HepG2 (cell line): ENCODE measurements around the gene ATL2. TPM values are rescaled to one million over a fixed set of nuclear protein-coding genes. Genes with fewer than 3 reads are reported as not detected.

ENCODE experiments used
- AGO2 ChIP-seq: fragments of 200-400 bp; formaldehyde crosslinking; optimal IDR thresholded peaks from 2 replicates; pipeline ENCODE3; 2017; ENCODE audit warnings: mild to moderate bottlenecking, low read depth, low read length, moderate library complexity
- CBFB ChIP-seq: sonication (generic); formaldehyde crosslinking; IDR thresholded peaks from 2 replicates; pipeline ENCODE4 v1.4.0; 2020; ENCODE audit warnings: missing genetic modification reagents
- ELF3 ChIP-seq: IDR thresholded peaks from 2 replicates; pipeline ENCODE4 v1.6.1; 2016; ENCODE audit warnings: missing genetic modification reagents, missing compliant biosample characterization
- EP300 ChIP-seq, 3 experiments: sonication (generic) in 1 of 3; formaldehyde crosslinking in 1 of 3; IDR thresholded peaks; 2 replicates each; pipeline versions ENCODE4 v1.5.1 to v1.6.1; 2011 to 2020; ENCODE audit warnings: low read depth in 2 of 3, low read length in 2 of 3, borderline replicate concordance in 1 of 3, improper control_type of control experiment in 1 of 3, mild to moderate bottlenecking in 1 of 3, missing genetic modification reagents in 1 of 3, moderate library complexity in 1 of 3
- GABPB1 ChIP-seq: IDR thresholded peaks from 2 replicates; pipeline ENCODE4 v1.6.1; 2016; ENCODE audit warnings: mild to moderate bottlenecking, missing genetic modification reagents, moderate library complexity, missing compliant biosample characterization
- HCFC1 ChIP-seq: fragments of 150-350 bp; IDR thresholded peaks from 2 replicates; pipeline ENCODE4 v1.6.1; 2014; ENCODE audit warnings: low read depth, low read length
- NR3C1 ChIP-seq: sonication (generic); formaldehyde crosslinking; IDR thresholded peaks from 2 replicates; pipeline ENCODE4 v1.4.0; 2020; ENCODE audit warnings: missing genetic modification reagents
- NRL ChIP-seq: sonication (generic); formaldehyde crosslinking; IDR thresholded peaks from 2 replicates; pipeline ENCODE4 v1.5.0; 2020; ENCODE audit warnings: missing genetic modification reagents, mild to moderate bottlenecking, moderate library complexity, borderline replicate concordance
- SCMH1 ChIP-seq: sonication (generic); formaldehyde crosslinking; IDR thresholded peaks from 2 replicates; pipeline ENCODE4 v1.9.0; 2021; ENCODE audit warnings: missing genetic modification reagents, mild to moderate bottlenecking, borderline replicate concordance
- SRY ChIP-seq: sonication (generic); formaldehyde crosslinking; IDR thresholded peaks from 2 replicates; pipeline ENCODE4 v1.8.0; 2022; ENCODE audit warnings: mild to moderate bottlenecking, missing genetic modification reagents
- STAT5B ChIP-seq: sonication (generic); formaldehyde crosslinking; IDR thresholded peaks from 2 replicates; pipeline ENCODE4 v1.4.0; 2020; ENCODE audit warnings: missing genetic modification reagents
- TAF15 ChIP-seq: fragments of 200-400 bp; formaldehyde crosslinking; IDR thresholded peaks from one replicate; pipeline ENCODE4 v1.6.1; 2018; ENCODE audit warnings: mild to moderate bottlenecking, low read depth, low read length; ENCODE audit not compliant: poor library complexity, severe bottlenecking
- ZKSCAN8 ChIP-seq: IDR thresholded peaks from 2 replicates; pipeline ENCODE4 v1.6.1; 2016; ENCODE audit warnings: borderline replicate concordance, missing genetic modification reagents, missing compliant biosample characterization
- ZNF205 ChIP-seq: IDR thresholded peaks from 2 replicates; pipeline ENCODE4 v1.6.1; 2018; ENCODE audit warnings: missing biosample characterization, missing genetic modification reagents
- ZNF329 ChIP-seq: sonication (generic); formaldehyde crosslinking; IDR thresholded peaks from 2 replicates; pipeline ENCODE4 v1.9.0; 2021; ENCODE audit warnings: low read depth, mild to moderate bottlenecking, missing genetic modification reagents
- ZNF350 ChIP-seq: sonication (generic); formaldehyde crosslinking; IDR thresholded peaks from 2 replicates; pipeline ENCODE4 v1.4.0; 2020; ENCODE audit warnings: mild to moderate bottlenecking, low read depth, missing genetic modification reagents, borderline replicate concordance
- ZNF547 ChIP-seq: sonication (generic); formaldehyde crosslinking; IDR thresholded peaks from 2 replicates; pipeline ENCODE4 v1.5.1; 2020; ENCODE audit warnings: mild to moderate bottlenecking, missing genetic modification reagents
- ZSCAN9 ChIP-seq: IDR thresholded peaks from 2 replicates; pipeline ENCODE4 v1.6.1; 2016; ENCODE audit warnings: borderline replicate concordance
- polyA plus RNA-seq, 8 experiments: library from polyadenylated mRNA; depleted of rRNA in 3 of 8; stranded (reverse) in 7 of 8; unstranded in 1 of 8; fragments of >200 nt; fragmentation: Illumina TruSeq in 4 of 8; extraction: Trizol in 4 of 8; gene quantifications; 2 replicates each; pipeline versions ENCODE4 v1.2.1 to v1.2.3, GENCODE V29; 2011 to 2016; ENCODE audit warnings: low read depth in 4 of 8, missing spikeins in 1 of 8, mixed read lengths in 1 of 8; ENCODE audit not compliant: insufficient read depth in 1 of 8
- total RNA-seq, 5 experiments: library from RNA; depleted of rRNA; stranded (reverse); fragments of >200 nt; fragmentation: Illumina TruSeq; extraction: Trizol; gene quantifications; 2 replicates each; pipeline ENCODE4 v1.2.3, GENCODE V29; 2016; ENCODE audit warnings: low read depth in 1 of 5
- TF ChIP-seq, protein P1 (sequence below): sonication (generic); formaldehyde crosslinking; IDR thresholded peaks from 2 replicates; pipeline ENCODE4 v1.5.1; 2020; ENCODE audit warnings: missing genetic modification reagents, mild to moderate bottlenecking, borderline replicate concordance
- TF ChIP-seq, protein P2 (sequence below): IDR thresholded peaks from 2 replicates; pipeline ENCODE4 v1.6.1; 2016
- TF ChIP-seq, protein P3 (sequence below): fragments of 450-650 bp; IDR thresholded peaks from 2 replicates; pipeline ENCODE4 v1.6.1; 2017; ENCODE audit warnings: mild to moderate bottlenecking

The ATL2 gene
- total and polyA plus RNA-seq, 2 of the 13 experiments (the other 11 are each of a cell fraction or from before 2014, with no cell fraction given) = 56.5 to 119 TPM

DNA sequence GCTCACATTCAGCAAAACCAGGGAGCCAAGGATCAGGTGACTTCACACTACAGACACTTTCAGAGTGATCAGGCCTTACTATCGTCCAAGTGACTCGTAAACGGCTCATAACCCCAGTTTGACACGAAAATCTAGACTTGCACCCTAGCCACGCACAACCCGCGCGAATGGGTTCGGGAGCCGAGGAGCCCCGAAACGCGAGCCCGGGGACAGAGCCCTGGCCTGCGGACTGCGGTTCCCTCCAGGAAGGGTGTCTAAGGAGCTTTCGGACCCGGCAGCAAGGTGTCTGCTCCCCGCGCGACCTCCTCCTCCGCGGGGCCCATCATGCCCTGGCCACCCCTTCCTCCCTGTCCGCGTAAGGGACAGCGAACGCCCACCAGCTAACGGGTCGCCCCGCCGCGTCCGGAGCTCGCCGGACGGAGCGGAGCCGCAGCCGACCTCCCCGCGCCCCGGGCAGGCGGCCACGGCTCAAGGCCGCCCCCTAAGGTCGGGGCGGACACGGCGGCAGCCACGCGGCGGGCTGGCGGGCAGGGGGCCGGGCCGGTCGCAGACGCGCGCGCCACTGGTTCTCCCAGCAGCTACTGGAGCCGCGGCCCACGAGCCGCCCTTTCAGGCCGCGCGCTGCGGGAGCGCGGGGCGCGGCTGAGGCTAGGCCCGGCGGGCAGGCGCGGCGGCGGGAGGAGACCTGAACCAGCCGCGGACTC is 575 bp downstream of the ATL2 start (continued):
- TF ChIP-seq AGO2 (peak; percentile 87), NRL (CRISPR knock-in tag) (no peak), HCFC1 (0 out of 2 replicates have a peak, but pooled peaks have one; percentile 11), ZSCAN9 (CRISPR knock-in tag) (no peak), ZNF329 (CRISPR knock-in tag) (peak; percentile 66; the same call in 1 of the 2 replicates), ZNF350 (no peak; the same call in 1 of the 2 replicates), CBFB (0 out of 2 replicates have a peak, but pooled peaks have one; percentile 39), ZNF205 (CRISPR knock-in tag) (no peak), ZNF547 (peak; percentile 32; the same call in 1 of the 2 replicates), STAT5B (CRISPR knock-in tag) (0 out of 2 replicates have a peak, but pooled peaks have one; percentile 37), ELF3 (CRISPR knock-in tag) (no peak; the same call in 1 of the 2 replicates), GABPB1 (CRISPR knock-in tag) (peak; percentile 47), SCMH1 (CRISPR knock-in tag) (no peak), SRY (CRISPR knock-in tag) (0 out of 2 replicates have a peak, but pooled peaks have one; percentile 3), TAF15 (no peak), NR3C1 (no peak), EP300 (IDR thresholded peaks at IDR 0.05; ENCODE audit: low read depth in 2 of 2, low read length in 2 of 2) (no peak), EP300 (CRISPR knock-in tag; IDR thresholded peaks at IDR 0.05; ENCODE audit: borderline replicate concordance) (no peak), ZKSCAN8 (CRISPR knock-in tag) (no peak)
- TF ChIP-seq, protein P1, sequence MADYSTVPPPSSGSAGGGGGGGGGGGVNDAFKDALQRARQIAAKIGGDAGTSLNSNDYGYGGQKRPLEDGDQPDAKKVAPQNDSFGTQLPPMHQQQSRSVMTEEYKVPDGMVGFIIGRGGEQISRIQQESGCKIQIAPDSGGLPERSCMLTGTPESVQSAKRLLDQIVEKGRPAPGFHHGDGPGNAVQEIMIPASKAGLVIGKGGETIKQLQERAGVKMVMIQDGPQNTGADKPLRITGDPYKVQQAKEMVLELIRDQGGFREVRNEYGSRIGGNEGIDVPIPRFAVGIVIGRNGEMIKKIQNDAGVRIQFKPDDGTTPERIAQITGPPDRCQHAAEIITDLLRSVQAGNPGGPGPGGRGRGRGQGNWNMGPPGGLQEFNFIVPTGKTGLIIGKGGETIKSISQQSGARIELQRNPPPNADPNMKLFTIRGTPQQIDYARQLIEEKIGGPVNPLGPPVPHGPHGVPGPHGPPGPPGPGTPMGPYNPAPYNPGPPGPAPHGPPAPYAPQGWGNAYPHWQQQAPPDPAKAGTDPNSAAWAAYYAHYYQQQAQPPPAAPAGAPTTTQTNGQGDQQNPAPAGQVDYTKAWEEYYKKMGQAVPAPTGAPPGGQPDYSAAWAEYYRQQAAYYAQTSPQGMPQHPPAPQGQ (CRISPR knock-in tag) = 0 out of 2 replicates have a peak, but pooled peaks have one; percentile 4
- TF ChIP-seq, protein P2, sequence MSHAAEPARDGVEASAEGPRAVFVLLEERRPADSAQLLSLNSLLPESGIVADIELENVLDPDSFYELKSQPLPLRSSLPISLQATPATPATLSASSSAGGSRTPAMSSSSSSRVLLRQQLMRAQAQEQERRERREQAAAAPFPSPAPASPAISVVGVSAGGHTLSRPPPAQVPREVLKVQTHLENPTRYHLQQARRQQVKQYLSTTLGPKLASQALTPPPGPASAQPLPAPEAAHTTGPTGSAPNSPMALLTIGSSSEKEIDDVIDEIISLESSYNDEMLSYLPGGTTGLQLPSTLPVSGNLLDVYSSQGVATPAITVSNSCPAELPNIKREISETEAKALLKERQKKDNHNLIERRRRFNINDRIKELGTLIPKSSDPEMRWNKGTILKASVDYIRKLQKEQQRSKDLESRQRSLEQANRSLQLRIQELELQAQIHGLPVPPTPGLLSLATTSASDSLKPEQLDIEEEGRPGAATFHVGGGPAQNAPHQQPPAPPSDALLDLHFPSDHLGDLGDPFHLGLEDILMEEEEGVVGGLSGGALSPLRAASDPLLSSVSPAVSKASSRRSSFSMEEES (CRISPR knock-in tag) = peak; percentile 54; the same call in 1 of the 2 replicates
- TF ChIP-seq, protein P3, sequence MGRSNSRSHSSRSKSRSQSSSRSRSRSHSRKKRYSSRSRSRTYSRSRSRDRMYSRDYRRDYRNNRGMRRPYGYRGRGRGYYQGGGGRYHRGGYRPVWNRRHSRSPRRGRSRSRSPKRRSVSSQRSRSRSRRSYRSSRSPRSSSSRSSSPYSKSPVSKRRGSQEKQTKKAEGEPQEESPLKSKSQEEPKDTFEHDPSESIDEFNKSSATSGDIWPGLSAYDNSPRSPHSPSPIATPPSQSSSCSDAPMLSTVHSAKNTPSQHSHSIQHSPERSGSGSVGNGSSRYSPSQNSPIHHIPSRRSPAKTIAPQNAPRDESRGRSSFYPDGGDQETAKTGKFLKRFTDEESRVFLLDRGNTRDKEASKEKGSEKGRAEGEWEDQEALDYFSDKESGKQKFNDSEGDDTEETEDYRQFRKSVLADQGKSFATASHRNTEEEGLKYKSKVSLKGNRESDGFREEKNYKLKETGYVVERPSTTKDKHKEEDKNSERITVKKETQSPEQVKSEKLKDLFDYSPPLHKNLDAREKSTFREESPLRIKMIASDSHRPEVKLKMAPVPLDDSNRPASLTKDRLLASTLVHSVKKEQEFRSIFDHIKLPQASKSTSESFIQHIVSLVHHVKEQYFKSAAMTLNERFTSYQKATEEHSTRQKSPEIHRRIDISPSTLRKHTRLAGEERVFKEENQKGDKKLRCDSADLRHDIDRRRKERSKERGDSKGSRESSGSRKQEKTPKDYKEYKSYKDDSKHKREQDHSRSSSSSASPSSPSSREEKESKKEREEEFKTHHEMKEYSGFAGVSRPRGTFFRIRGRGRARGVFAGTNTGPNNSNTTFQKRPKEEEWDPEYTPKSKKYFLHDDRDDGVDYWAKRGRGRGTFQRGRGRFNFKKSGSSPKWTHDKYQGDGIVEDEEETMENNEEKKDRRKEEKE = no peak
